ENCODE results near the gene DNASE2B.

The DNASE2B gene

GRCh38 chr1:84452436-84452835 is 54.2 kb downstream of the DNASE2B start:
- TF ChIP-seq CTCF (IDR thresholded peaks at IDR 0.05; ENCODE audit: low read depth, low read length, missing control alignments), result no peak
- DNase-seq (ENCODE audit: extremely low read depth, low read depth), result no peak
- H3K4me3 ChIP-seq (replicated peaks; ENCODE audit: low read depth, low read length), result no peak overlapping the region

GRCh38 chr1:84462118-84462517 is 63.8 kb downstream of the DNASE2B start:
- no peak overlapping the region for H3K4me3 ChIP-seq (replicated peaks; ENCODE audit: low read depth, low read length)
- DNase-seq (ENCODE audit: extremely low read depth, low read depth), result no peak
- TF ChIP-seq CTCF (IDR thresholded peaks at IDR 0.05; ENCODE audit: low read depth, low read length, missing control alignments), result no peak
